Suppressor macrophage treated with lipopolysaccharide for 4 hours (primary cell): Measurements from ENCODE around the gene SNX8.
"Not testable (repeated sequence)": the region's sequence is repeated elsewhere in the genome, so short reads cannot be mapped to it uniquely, and the experiment has no call there.

Source experiments
- DNase-seq: peaks from one replicate; pipeline ENCODE4 v3.0.0-alpha.2; 2020

The SNX8 gene, protein sequence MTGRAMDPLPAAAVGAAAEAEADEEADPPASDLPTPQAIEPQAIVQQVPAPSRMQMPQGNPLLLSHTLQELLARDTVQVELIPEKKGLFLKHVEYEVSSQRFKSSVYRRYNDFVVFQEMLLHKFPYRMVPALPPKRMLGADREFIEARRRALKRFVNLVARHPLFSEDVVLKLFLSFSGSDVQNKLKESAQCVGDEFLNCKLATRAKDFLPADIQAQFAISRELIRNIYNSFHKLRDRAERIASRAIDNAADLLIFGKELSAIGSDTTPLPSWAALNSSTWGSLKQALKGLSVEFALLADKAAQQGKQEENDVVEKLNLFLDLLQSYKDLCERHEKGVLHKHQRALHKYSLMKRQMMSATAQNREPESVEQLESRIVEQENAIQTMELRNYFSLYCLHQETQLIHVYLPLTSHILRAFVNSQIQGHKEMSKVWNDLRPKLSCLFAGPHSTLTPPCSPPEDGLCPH

DNA sequence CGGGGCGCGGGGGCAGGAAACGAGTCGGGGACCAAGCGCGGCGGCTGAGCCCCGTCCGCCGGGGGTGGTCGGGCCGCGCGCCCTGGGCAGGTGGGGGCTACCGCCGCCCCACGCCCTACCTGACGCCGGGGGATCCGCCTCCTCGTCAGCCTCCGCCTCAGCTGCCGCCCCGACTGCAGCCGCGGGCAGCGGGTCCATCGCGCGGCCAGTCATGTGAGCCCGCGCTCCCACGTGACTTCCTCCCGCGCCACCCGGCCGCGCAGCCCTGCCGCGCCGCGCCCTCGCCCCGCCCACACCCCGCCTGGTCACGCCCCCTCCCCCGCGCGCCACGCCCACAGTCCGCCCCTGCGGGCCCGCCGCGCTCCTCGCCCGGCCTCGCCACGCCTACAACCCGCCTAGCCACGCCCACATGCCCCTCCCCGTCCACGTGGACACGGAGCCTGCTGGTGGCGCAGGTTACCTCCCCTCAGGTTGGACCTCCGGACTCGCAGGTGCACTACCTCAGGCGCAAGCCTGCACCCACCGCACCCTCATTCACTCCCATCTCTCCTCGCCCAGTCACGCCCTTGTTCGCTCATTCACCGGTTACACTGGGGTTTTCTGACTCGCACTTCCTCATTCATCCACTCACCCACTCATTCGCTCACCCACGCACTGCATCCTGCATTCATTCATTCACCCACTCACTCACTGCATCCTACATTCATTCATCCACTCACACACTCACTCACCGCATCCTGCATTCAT, at the start of gene SNX8:
Gene SNX8, minus strand, starts transcription at position 233 of the 747 bp plus-strand sequence. Its CDS starts 20 bp downstream, at position 213.
- DNase-seq = peak; percentile 92

DNA sequence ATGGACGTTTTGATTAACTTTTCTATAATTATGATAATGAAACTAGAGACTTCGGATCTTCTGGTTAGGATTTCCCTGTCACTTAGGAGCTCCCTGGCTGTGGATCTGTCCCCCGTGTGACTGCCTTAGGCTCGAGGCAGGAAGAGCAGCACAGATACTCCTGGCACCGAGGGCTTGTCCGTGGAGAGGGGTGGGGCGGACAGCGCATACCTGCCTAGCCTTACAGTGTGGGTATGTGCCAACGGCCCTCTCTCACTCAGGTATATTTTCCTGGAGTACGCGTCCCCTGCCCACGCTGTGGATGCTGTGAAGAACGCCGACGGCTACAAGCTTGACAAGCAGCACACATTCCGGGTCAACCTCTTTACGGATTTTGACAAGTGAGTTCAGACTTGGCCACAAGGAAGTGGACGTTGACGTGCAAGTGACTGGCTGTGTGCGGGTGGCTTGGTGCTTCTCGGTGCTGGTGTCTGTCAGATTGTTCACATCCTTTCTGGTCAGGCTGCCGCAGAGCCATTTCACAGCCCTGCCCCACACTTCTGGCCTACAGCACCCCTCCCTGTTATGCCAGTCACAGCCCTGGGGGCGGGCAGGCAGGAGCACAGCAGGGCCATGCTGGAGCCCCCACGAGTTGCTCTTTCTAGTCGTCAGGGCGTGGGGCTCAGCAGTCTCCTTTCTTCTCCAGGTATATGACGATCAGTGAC, 48.3 kb upstream of the SNX8 start:
- no peak for DNase-seq

DNA sequence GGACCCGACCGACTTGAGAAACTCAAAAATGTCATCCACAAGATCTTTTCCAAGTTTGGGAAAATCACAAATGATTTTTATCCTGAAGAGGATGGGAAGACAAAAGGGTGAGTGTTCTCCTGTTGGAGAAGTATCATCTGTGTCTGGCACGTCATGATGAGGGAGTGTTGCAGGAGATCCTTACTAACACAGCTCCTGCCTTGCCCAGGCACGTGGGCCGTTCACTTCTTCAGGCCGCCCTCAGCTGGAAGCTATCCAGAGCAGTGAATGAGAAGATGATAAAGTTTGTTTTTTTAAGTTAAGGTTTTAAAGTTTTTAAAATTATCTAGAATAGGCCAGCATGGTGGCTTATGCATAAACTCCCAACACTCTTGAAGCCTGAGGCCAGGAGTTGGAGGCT, 46.6 kb upstream of the SNX8 start:
- DNase-seq = no peak

DNA sequence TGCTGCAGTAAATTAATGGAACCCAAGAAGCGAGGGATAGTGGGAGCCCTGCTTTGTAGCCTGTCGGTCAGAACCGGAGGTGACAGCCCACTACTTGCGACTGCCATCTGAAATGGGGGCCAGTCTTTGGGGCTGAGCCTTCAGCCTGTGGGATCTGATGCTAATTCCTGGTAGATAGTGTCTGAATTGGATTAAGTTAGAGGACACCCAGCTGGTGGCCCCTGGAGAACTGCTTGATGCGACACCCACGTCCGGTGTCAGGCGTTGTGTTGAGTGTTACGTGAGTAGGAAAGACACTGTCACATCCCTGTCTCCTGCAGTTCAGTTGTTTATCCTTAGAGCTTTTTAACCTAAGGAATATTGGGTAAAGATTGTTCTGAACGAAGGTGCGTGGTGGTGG, 45.4 kb upstream of the SNX8 start:
- DNase-seq = no peak

DNA sequence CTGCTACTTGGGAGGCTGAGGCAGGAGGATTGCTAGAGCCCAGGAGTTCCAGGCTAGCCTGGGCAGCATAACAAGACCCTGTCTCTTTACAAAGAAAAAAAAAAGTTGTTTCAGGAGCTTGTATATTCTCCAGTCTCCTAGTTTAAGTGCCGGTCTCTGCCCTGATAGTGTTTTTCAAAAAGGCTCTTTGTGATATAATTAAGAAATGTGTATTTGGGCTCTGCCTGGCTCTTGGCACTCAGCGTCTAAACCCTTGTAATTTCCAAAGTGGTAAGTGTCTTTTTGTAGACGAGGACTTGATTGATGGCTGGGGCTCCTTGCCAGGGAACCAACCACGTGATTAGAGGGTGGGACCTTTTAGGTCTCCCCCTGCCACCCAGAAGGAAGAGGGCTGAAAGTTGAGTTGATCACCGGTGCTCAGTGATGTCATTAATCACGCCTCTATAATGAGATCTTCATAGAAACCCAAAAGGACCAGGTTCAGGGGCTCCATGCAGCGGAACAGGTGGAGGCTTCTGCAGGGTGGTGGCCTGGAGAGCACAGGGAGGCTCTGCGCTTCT, 44.8 kb upstream of the SNX8 start:
- DNase-seq = no peak

DNA sequence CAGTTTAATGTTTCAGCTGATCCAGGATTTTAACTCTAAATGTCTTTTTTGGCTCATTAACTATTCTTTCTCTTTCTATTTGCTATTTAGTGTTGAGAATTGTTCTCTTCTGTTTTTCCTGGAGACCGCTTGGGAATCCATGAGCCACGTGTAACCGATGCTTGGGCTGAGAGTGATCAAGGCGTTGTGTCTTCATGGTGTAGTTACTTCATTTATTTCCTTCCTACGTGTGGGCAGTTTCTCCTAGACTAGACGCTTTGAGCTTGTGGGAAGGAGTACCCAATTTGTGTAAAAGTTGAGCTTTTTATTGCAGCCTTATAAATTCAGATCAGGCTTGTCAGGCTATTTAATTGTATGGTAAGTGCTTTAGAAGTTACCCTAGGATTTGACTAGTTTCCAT, 43.3 kb upstream of the SNX8 start:
- DNase-seq = peak; percentile 29

DNA sequence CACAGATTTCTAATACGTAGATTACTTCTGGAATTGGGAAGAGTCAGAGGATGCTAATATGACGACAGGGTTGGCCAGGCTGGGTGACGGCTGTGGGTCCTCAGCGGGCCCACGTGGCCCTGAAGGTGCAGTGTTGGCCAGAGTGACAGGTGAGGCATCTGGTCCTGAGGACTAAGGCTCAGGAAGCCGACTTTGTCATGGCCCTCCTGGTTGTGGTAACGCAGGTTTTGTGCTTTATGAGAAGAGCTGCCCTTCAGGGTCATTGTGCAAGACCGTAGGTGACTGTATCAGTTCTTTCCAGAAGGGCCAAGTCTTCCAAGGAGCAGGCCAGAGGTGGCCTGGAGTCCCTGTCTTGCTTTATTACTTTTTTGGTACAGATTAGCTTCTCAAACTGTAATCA, 42.9 kb upstream of the SNX8 start:
- no peak for DNase-seq

DNA sequence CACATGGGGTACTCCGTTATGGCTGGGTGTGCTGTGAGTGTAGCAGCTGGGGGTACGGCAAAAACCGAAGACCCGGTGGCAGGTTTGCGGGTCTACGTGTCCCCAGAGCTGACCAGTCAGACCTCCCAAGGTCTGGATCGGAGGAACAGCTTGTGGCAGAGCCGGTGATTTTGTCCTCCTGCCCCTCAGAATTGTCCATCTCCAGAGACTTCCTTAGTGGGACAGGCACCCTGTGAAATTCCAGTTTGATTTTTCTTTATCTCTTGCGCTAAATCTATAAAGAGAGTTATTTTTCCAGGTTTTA, 41.4 kb upstream of the SNX8 start:
- DNase-seq = no peak

DNA sequence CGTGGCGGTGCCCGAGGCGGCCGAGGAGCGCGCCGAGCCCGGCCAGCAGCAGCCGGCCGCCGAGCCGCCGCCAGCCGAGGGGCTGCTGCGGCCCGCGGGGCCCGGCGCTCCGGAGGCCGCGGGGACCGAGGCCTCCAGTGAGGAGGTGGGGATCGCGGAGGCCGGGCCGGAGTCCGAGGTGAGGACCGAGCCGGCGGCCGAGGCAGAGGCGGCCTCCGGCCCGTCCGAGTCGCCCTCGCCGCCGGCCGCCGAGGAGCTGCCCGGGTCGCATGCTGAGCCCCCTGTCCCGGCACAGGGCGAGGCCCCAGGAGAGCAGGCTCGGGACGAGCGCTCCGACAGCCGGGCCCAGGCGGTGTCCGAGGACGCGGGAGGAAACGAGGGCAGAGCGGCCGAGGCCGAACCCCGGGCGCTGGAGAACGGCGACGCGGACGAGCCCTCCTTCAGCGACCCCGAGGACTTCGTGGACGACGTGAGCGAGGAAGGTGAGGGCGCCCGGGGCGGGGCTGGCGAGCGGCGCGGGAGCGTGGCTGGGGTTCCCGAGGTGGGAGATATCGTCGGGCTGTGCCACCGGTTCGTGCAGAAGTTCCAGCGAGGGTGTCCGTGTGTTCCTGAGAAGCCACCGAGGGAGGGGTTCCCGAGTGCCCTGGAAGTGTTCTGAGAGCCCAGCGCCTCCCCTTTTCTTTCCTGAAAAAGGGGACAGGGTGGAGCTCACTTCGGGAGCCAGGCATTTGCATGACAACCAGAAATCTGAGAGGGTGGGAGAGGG, 40.9 kb upstream of the SNX8 start:
- DNase-seq = peak; percentile 40

DNA sequence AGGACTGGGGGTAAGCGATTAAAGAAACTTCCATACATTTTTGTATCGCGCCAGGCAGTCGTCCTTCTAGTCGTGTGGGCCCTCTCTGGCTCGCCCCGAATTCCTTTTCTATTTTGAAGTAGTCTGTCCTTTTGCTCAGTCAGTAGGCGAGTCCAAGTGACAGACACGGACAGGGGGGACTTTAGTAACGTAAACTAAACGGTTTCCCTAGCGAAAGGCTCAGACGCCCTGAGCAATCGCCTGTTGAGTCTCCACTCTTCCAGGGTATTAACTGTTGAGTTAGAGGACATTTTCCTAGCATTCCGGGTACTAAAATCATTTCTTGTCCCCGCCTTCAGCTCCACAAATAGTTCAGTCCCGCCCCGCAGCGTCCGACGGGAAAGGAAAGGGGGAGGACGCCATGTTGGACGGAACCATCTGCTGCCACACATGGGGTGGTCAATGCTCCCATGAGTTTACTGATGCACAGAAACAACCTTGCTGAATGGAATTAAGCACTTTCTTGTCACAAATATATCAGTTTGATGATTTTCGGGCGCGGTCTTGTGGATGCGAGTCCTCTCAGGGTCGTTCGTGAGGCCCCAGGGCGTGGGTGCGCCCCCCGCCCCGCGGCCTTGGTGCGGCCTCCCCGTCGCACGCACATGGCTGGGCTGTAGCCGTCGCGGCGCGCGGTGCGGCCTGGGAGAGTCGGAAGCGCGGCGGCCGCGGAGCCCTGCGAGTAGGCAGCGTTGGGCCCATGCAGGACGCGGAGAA, 40.1 kb upstream of the SNX8 start, which contains the start of gene EIF3B:
Gene EIF3B, plus strand, starts transcription at position 642 of the 753 bp plus-strand sequence. Its CDS starts 95 bp downstream, at position 737.
- DNase-seq = peak; percentile 96

DNA sequence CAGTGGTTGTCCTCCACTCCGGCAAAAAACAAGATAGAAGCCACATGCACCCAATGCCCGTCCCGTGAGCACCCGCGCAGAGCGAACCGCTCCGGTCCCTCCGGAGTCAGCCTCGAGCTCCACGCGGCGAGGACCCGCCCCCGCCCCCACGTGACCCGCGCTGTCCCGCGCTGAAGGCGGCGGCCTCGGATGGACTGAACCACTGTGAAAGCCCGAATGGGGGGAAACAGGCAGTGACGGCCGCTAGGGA, 39.6 kb upstream of the SNX8 start:
- peak; percentile 92 for DNase-seq

DNA sequence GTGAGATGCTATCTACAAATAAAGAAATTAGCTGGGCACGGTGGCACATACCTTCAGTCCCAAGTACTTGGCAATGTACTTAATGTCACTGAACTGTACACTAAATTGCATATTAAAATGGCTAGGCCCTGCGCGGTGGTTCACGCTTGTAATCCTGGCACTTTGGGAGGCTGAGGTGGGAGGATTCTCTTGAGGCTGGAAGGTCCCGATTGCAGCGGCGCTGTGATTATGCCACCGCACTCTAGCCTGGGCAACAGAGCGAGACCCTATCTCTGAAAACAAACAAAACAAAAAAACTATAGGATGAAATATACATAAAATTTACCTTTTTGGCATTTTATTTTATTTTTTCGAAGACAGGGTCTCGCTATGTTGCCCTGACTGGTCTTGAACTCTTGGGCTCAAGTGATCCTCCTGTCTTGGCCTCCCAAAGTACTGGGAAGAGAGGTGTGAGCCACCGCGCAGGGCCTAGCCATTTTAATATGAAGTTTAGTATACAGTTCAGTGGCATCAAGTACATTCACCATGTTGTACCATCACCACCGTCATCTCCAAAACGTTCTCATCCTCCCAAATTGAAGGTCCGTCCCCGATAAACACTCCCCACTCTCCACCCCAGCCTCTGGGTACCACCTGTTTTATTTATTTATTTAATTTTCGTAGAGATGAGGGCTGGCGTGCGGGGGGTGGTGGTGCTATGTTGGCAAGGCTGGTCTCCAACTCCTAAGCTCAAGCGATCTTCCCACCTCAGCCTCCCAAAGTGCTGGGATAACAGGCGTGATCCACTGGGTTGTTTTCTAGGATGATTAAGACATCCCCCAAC, 39.1 kb upstream of the SNX8 start:
- DNase-seq = no peak

DNA sequence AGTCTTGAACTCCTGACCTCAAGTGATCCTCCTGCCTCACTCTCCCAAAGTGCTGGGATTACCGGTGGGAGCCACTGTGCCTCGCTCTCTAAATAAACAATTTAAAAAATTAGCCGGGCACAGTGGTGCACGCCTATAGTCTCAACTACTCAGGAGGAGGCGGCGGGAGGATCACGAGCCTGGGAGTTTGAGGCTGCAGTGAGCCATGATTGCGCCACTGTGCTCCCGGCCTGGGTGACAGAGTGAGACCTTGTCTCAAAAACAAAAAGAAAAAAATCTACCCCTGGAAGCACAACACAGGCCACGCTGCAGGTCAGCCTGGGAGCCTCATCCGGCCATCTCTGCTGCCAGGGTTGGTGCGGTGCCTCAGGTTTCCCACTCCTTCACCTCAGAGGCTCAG, 36.6 kb upstream of the SNX8 start:
- peak; percentile 12 for DNase-seq

DNA sequence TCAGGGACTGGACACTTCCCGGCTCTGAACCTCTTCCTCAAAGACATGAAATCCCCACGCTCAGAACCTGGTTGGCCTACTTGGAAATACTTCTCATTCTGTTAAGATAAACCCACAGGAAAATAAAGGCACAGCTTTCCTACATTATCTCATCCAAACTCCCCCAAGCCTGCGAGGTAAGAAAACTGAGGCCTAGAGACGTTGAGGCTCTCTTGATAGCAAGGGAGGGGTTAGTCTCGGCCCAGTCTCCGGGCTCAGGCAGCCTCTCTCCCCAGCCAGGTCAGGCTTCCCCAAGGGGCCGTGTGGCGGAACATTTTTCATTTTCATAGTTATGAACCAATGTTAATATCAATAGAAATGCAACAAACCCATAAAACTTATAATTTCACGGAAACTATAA, 35.8 kb upstream of the SNX8 start:
- DNase-seq = no peak

DNA sequence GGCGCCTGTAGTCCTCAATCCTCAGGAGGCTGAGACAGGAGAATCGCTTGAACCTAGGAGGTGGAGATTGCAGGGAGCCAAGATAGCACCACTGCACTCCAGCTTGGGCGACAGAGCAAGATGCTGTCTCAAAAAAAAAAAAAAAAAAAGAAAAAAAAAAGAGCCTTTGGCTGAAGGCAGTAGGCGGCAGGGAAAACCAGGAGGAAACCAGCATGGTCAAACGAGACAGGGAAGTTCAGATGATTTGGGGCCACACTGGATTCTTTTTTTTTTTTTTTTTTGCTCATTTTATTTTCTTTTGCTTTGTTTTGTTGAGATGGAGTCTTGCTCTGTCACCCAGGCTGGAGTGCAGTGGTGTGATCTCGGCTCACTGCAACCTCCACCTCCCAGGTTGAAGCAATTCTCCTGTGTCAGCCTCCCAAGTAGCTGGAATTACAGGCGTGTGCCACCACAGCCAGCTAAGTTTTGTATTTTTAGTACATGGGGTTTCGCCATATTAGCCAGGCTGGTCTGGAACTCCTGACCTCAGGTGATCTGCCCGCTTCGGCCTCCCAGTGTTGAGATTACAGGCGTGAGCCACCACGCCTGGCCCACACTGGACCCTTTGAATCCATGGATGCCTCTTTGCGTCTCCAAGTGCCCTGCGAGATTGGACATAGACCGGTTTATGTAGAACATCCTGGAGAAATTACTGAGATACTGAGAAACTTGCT, 33.3 kb upstream of the SNX8 start:
- DNase-seq = peak; percentile 36

DNA sequence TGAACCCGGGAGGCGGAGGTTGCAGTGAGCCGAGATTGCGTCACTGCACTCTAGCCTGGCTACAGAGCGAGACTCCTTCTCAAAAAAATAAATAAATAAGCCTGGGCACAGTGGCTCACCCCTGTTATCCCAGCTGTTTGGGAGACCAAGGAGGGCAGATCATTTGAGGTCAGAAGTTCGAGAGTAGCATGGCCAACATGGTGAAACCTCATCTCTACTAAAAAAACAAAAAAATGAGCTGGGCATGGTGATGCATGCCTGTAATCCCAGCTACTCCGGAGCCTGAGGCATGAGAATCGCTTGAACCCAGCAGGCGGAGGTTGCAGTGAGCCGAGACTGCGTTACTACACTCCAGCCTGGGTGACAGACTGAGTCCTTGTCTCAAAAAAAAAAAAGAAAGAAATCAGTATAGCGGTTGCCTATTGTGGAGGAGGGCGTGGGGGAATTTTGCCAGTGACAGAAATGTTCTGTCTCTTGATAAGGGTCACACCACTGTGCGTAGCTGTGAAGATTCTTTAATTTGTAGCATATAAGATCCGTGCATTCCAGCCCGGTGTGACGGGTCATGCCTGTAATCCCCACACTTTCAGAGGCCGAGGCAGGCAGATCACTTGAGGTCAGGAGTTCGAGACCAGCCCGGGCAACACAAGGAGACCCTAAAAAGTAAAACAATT, 22.5 kb upstream of the SNX8 start:
- no peak for DNase-seq

DNA sequence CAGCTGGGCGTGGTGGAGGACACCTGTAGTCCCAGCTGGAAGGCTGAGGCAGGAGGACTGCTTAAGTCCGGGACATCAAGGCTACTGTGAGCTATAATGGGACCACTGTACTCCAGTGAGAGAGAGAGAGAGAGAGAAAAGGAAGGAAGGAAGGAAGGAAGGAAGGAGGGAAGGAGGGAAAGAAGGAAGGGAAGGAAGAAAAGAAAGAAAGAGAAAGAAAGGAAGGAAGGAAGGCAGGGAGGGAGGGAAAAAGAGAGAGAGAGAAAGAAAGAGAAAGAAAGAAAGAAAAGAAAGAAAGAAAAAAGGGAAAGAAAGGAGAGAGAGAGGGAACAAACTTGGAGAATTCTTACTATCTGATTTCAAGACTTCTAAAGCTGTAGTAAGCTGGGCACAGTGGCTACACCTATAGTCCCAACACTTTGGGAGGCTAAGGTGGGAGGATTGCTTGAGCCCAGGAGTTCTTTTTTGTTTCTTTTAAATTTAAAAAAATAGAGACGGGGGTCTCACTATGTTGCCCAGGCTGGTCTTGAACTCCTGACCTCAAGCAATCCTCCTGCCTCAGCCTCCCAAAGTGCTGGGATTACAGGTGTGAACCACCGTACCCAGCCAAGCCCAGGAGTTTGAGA, 18.5 kb upstream of the SNX8 start:
- not testable (repeated sequence) for DNase-seq

DNA sequence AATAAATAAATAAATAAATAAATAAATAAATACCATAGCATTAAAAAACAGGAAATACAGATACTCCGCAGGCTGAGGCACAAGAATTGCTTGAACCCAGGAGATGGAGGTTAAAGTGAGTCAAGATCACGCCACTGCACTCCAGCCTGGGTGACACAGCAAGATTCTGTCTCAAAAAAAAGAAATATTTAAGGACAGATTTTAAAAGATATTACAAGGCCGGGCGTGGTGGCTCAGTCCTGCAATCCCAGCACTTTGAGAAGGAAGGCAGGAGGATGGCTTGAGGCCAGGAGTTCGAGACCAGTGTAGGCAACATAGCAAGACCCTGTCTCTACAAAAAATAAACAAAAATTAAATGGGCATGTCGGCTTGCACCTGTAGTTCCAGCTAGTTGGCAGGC, 17.5 kb upstream of the SNX8 start:
- peak; percentile 12 for DNase-seq

DNA sequence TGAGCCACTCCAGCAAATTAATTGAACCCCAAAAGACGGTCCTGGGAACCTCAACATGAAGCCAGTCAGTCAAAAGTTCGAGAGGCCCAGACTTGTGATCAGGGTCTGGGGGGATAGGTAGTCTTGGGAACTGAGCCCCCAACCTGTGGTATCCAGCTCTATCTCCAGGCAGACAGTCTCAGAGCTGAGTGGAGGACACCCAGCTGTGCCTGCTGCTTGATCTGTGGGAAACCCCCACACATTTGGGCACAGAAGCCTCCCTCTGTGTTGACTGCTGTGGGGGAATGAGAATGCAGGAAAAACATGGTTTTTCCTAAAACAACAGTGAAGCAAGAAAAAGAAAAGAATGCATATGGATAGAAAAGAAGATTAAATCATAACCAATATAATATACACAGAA, 16.3 kb upstream of the SNX8 start:
- DNase-seq = no peak
